Right ventricle myocardium superior (tissue), 1 donor: ENCODE measurements around the gene CHTF18. TPM values are rescaled to one million over a fixed set of nuclear protein-coding genes. Genes with fewer than 3 reads are reported as not detected.
"Not testable (repeated sequence)": the region's sequence is repeated elsewhere in the genome, so short reads cannot be mapped to it uniquely, and the experiment has no call there.

ENCODE experiments used
- ATAC-seq: fragments of 200-7000 bp; cut with Tn5 transposase; one replicate; pipeline ENCODE4 v1.9.1; 2020; ENCODE audit warnings: mild to moderate bottlenecking; ENCODE audit not compliant: poor library complexity
- DNase-seq: peaks from one replicate; pipeline ENCODE4 v3.0.0-alpha.2; 2020
- intact Hi-C: fragments of 100-400 bp; cut with DNase I; formaldehyde crosslinking; loops from one replicate; pipeline ENCODE4 v1.11.2; 2022
- total RNA-seq: library from RNA; stranded (reverse); fragmentation: NEBNext Ultra II Directional; extraction: Animal tissue kit (Norgen Biotek cat#: 25700); gene quantifications from one replicate; pipeline ENCODE4 v1.2.1, GENCODE V29; 2021
- donor health status: DM: no; HTN: yes; CAD: no; lungs with severe emphysema.

Gene CHTF18
- total RNA-seq, 1 donor from 2014 or later = 3.7 TPM

GRCh38 chr16:770411-770810 lies 18.0 kb upstream of the CHTF18 start:
- DNase-seq (no peak), ATAC-seq (no peak)
- intact Hi-C loops = no loop called here

DNA sequence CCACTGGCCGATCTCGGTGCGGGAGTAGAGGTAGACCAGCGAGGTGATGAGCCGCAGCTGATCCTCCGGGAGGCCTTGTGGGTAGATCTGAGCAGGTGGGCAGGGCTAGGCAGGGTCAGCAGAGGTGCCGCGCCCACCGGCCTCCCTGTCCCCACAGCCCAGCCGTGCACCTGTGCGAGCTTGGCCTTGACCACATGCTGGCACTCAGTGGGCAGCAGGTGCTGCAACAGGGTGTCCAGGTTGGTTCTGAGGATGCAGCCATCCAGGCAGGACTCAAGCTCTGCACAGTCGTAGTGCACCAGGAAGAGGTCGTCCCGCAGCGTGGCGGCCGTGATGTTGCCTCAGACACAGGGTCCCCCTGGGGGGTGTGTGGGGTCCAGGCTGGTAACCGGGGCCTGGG lies 15.5 kb upstream of the CHTF18 start:
- ATAC-seq (no peak), DNase-seq (no peak)
- intact Hi-C loops = no loop called here

DNA sequence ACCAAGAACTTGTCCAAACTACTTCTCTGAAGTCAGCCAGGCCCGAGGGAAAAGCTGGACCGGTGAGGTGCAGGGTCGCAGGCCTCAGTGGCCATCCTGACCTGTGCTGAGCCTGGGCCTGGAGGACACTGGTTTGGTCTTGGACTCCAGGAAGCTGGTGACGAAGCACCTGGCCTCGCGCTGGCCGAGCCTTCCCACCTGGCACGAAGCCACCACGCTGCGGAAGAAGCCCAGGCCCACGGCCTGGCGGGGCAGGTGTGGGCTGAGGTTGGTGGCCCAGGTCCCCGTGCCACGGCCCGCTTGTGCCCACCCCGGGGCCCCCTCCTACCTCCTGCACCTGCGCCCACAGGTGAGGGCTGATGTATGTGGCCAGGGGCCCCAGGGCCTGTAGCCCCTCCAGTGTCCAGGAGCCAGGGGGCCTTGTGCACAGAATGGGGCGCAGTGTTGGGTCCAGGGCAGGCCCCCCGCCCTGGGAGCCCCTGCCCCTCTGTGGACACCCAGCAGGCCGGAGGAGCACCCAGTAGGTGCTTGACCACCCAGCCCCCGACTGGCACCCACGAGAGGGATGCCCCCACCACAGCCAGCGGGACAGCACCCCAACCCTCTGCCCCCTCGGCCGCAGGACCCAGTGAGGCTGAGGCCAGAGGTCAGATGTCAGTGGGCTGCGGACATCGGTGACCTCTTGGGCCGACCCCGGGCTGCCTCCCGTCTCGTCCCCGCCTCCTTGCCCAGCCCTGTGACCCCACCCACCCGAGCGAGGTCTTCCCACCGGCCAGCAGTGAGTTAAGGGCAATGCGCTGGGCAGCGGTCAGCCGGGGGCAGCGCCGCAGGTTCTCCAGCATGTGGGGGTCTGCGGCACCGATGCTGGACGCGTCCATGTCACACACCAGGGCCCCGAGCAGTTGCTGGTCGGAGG lies 14.1 kb upstream of the CHTF18 start:
- DNase-seq (no peak), ATAC-seq (no peak)
- intact Hi-C loops = no loop called here

GRCh38 chr16:775236-775796 lies 13.1 kb upstream of the CHTF18 start:
- DNase-seq (no peak), ATAC-seq (no peak)
- intact Hi-C loops = no loop called here

DNA sequence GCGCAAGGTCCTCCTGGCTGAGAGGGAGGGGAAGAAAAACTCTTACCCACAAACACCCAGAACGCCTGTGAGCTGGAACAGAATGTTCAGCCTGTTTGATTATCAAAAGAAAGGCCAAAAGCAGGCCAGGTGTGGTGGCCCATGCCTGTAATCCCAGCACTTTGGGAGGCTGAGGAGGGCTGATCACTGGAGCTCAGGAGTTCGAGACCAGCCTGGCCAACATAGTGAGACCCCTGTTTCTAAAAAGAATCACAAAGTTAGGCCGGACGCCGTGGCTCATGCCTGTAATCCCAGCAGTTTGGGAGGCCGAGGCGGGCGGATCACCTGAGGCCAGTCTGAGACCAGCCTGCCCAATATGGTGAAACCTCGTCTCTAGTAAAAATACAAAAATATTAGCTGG lies 12.1 kb upstream of the CHTF18 start:
- DNase-seq, intact Hi-C loops, ATAC-seq: not testable (repeated sequence)

- ATAC-seq = no peak
- DNase-seq = no peak
- intact Hi-C loops = no loop called here
These were observed 11.6 kb upstream of the CHTF18 start for GRCh38 chr16:776824-777223.

DNA sequence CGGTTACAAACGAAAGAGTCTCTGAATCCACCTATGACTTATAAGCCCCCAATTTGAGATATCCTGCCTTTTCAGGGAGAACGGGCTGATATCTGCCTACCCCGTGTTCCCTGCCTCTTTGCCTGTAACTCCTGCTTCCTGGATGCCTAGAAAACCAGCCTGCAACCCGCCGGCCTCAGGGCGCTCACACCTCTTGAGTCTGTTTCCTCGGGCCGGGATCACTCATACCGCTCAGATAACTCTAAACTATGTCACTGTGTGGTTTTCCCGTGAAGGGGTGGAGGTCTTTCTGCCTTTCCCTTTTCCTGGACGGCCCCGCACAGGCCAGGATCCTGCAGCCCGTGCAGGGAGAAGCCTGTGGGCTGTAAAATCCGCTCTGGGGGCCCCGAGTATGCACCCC lies 10.6 kb upstream of the CHTF18 start:
- DNase-seq (no peak), ATAC-seq (no peak)
- intact Hi-C loops = no loop called here

GRCh38 chr16:778447-778846 lies 10.0 kb upstream of the CHTF18 start:
- ATAC-seq (no peak), DNase-seq (no peak)
- intact Hi-C loops = no loop called here

- intact Hi-C loops = no loop called here
- ATAC-seq = no peak
These were observed 9.4 kb upstream of the CHTF18 start for GRCh38 chr16:778909-779527.

GRCh38 chr16:779561-779960 lies 8.9 kb upstream of the CHTF18 start:
- ATAC-seq (no peak), DNase-seq (no peak)
- intact Hi-C loops = no loop called here

More at GRCh38 chr16:778909-779527, 9.4 kb upstream of the CHTF18 start:
- DNase-seq = no peak

DNA sequence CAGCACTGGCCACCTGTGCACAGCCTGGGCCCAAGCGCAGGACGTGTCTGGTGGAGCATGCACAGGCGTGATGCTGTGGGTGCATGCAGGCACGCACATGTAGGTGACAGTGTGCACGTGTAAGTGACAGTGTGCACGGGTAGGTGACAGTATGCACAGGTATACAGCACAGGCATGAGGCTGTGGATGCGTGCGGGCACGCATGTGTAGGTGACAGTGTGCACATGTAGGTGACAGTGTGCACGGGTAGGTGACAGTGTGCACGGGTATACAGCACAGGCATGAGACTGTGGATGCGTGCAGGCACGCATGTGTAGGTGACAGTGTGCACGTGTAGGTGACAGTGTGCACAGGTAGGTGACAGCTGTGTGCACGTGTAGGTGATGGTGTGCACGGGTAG lies 8.1 kb upstream of the CHTF18 start:
- DNase-seq = no peak
- intact Hi-C loops = no loop called here

DNA sequence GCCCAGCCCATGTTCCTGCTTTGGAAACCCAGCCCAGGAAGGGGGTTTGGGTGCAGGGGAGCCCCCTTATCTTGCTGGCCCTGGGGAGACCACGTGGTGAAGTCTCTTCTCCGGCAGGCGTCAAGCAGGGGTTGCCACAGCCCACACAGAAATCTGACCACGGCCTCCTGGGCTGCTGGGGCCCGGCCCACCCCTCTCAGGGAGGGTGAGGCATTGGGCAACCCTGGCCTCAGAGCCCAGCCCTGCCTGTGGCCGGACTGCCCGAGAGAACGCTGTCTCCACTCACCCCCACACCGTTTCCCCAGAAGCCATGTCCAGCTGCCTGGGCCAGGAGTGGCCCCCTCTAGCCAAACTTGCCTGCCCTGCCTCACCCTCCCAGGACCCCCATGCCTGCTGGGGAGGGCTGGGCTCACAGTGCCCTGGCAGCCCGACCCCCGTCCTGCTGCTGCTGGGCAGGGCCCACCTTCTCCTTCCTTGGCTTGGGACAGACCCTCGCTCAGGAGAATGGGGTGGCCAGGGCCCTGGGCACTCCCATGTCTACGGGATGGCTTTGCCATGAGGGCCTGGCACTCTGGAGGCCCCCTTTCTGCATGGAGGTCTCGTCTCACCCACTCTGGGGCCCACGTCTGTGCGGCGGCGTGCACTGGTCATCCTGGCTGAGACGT lies 6.9 kb upstream of the CHTF18 start:
- intact Hi-C loops = no loop called here
- ATAC-seq = no peak
- no peak for DNase-seq

More for the DNA sequence above, 8.1 kb upstream of the CHTF18 start:
- ATAC-seq = no peak

- no peak for ATAC-seq
- intact Hi-C loops = no loop called here
- DNase-seq = no peak
These were observed 6.2 kb upstream of the CHTF18 start for GRCh38 chr16:782258-782657.

- ATAC-seq (no peak), DNase-seq (no peak)
- intact Hi-C loops = no loop called here
These were observed 5.5 kb upstream of the CHTF18 start for GRCh38 chr16:782766-783403.

GRCh38 chr16:783404-784161 lies 4.8 kb upstream of the CHTF18 start:
- intact Hi-C loops = loop anchor here (2.0 kb wide), 1 partner anchor 69 kb away; the partner anchor contains the start of gene METRN
- no peak for DNase-seq
- ATAC-seq = no peak

DNA sequence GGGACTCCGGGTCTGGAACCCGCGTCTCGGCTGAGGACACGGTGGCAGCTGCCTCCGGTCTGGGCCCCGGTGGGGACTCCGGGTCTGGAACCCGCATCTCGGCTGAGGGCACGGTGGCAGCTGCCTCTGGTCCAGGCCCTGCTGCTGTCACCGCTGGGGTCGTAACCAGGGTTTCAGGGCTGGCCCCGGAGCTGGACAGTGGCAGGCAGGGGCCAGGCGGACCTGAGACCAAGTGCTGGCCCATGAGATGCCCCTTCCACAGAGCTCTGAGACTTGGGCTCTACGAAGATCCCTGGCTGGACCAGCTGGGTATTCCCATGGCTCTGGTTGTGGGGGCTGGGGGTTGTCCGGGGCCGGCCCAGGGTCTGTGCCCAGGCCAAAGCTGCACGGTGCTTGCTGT lies 4.0 kb upstream of the CHTF18 start:
- no peak for DNase-seq
- ATAC-seq = no peak
- intact Hi-C loops = loop anchor here (2.0 kb wide), 1 partner anchor 70 kb away; the partner anchor contains the start of gene METRN

DNA sequence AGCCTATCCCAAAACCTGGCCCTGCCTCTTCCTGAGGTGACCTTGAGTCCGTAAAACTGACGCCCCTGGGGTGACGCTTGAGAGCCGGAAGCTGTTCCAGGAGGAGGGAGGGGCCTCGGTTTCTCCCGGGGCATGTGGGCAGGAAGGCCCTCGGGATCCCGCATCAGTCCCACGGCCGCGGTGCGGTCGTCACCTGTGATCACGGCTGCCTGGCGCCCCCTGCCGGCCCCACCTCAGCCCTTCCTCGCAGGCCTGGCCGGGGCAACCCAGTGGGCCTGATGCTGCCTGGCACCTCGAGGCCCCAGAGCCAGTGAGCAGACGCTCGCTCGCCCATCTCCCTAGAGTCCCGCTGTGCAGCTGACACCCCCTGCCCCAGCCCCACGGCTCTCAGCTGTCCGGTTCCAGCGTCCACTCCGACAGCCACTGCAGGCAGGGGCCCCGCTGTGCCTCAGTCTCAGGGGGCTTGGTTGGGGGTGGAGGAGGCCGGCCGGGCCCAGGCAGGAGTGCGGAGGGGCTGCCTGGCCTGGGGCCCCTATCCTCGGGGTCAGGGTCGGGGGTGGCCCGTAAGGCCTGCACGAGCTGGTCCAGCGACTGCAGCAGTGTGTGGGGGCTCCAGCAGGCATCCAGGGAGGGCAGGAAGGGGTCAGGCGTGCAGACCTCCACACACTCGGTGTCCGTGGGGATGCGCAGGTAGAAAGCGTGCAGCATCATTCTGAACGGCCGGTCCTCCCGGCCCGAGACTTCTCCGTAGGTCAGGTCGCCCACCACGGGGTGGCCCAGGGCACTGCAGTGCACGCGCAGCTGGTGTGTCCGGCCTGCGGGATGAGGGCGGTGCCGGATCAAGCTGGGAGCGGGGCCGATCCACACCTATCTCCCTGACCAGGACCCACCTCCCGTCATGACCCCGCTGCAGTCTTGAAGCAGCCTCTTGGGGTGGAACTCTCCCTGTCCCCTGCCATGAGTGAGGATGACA lies 2.6 kb upstream of the CHTF18 start:
- intact Hi-C loops = loop anchor here (2.0 kb wide), 1 partner anchor 71 kb away; the partner anchor contains the start of gene METRN
- peak; percentile 45 for ATAC-seq
- DNase-seq = peak; percentile 84
